Measurements from ENCODE around the gene FBXW4. TPM values are rescaled to one million over a fixed set of nuclear protein-coding genes. Genes with fewer than 3 reads are reported as not detected.

FBXW4 gene
- total RNA-seq, 4 donors from 2014 or later: 48.2 to 83.6 (median 71.3) TPM

GRCh38 chr10:101569622-101570427, 125.1 kb downstream of the FBXW4 start:
- peaks cover 26% of the 10 kb centered on the region for H3K4me1 ChIP-seq
- peak overlapping the region; percentile 61 for H3K4me3 ChIP-seq
- TF ChIP-seq CTCF (IDR thresholded peaks at IDR 0.05): peak; percentile 66 to 97
- TF ChIP-seq POLR2A (IDR thresholded peaks at IDR 0.05): no peak
- no peak overlapping the region for H3K27ac ChIP-seq
- DNase-seq (ENCODE audit: low spot score in 2 of 2): peak in 1 of 2 donors; percentile 84
- H3K27me3 ChIP-seq: peaks cover 51% of the 10 kb centered on the region
- H3K9me3 ChIP-seq: no peaks in the 10 kb centered on the region
- 1% methylated on average over 37 of the region's 56 CpGs for WGBS
- no peaks in the 10 kb centered on the region for H3K36me3 ChIP-seq

GRCh38 chr10:101569323-101569621, 125.7 kb downstream of the FBXW4 start:
- TF ChIP-seq POLR2A (IDR thresholded peaks at IDR 0.05) (no peak), EP300 (IDR thresholded peaks at IDR 0.05) (no peak), CTCF (IDR thresholded peaks at IDR 0.05) (no peak), POLR2AphosphoS5 (IDR thresholded peaks at IDR 0.05) (no peak)
- Histone ChIP-seq H3K27ac (no peak overlapping the region), H3K4me3 (peak overlapping the region; percentile 61), H3K27me3 (peaks cover 56% of the 10 kb centered on the region), H3K4me1 (peaks cover 26% of the 10 kb centered on the region), H3K9me3 (no peaks in the 10 kb centered on the region), H3K36me3 (no peaks in the 10 kb centered on the region)
- DNase-seq (ENCODE audit: low spot score in 2 of 2): no peak
- WGBS: 25% methylated on average over 10 of the region's 11 CpGs

GRCh38 chr10:101568054-101568745, 126.8 kb downstream of the FBXW4 start:
- no peak overlapping the region for H3K27ac ChIP-seq
- H3K4me1 ChIP-seq: peaks cover 26% of the 10 kb centered on the region
- no peaks in the 10 kb centered on the region for H3K36me3 ChIP-seq
- no peak overlapping the region for H3K4me3 ChIP-seq
- TF ChIP-seq CTCF (IDR thresholded peaks at IDR 0.05) (no peak), EP300 (IDR thresholded peaks at IDR 0.05) (no peak), POLR2A (IDR thresholded peaks at IDR 0.05) (no peak), POLR2AphosphoS5 (IDR thresholded peaks at IDR 0.05) (no peak)
- H3K27me3 ChIP-seq: peaks cover 65% of the 10 kb centered on the region
- no peak for DNase-seq (ENCODE audit: low spot score in 2 of 2)
- 78% methylated on average over 17 of the region's 17 CpGs for WGBS
- H3K9me3 ChIP-seq: no peaks in the 10 kb centered on the region

- H3K36me3 ChIP-seq: no peaks in the 10 kb centered on the region
- no peak overlapping the region for H3K27ac ChIP-seq
- WGBS: 74% methylated on average over 7 of the region's 7 CpGs
- H3K4me1 ChIP-seq: peaks cover 26% of the 10 kb centered on the region
- H3K9me3 ChIP-seq: no peaks in the 10 kb centered on the region
- peaks cover 71% of the 10 kb centered on the region for H3K27me3 ChIP-seq
- DNase-seq (ENCODE audit: low spot score in 2 of 2): no peak
- no peak overlapping the region for H3K4me3 ChIP-seq
- TF ChIP-seq POLR2AphosphoS5 (IDR thresholded peaks at IDR 0.05) (no peak), POLR2A (IDR thresholded peaks at IDR 0.05) (no peak), CTCF (IDR thresholded peaks at IDR 0.05) (no peak), EP300 (IDR thresholded peaks at IDR 0.05) (no peak)
Measured at GRCh38 chr10:101567165-101568006, 127.6 kb downstream of the FBXW4 start.

All from suprapubic skin (tissue), 4 donors.